NCI-H226 (cell line): Measurements from ENCODE around the gene SLC5A10.

Source experiments
- DNase-seq: peaks from one replicate; pipeline ENCODE4 v3.0.0-alpha.2; 2015

Gene SLC5A10

GRCh38 chr17:18966831-18967624 lies 15.1 kb downstream of the SLC5A10 start:
- DNase-seq = no peak

- DNase-seq = peak; percentile 38
These were observed 16.0 kb downstream of the SLC5A10 start for GRCh38 chr17:18967916-18968315.

GRCh38 chr17:18968345-18968744 lies 16.4 kb downstream of the SLC5A10 start:
- no peak for DNase-seq

- DNase-seq = peak; percentile 61
These were observed 17.3 kb downstream of the SLC5A10 start for GRCh38 chr17:18968945-18969887.

- no peak for DNase-seq
These were observed 18.9 kb downstream of the SLC5A10 start for GRCh38 chr17:18970582-18971480.

- DNase-seq = no peak
These were observed 19.8 kb downstream of the SLC5A10 start for GRCh38 chr17:18971801-18972200.

- DNase-seq = no peak
These were observed 22.6 kb downstream of the SLC5A10 start for GRCh38 chr17:18974407-18975149.

- no peak for DNase-seq
These were observed 23.6 kb downstream of the SLC5A10 start for GRCh38 chr17:18975597-18975996.

GRCh38 chr17:18976201-18976600 lies 24.2 kb downstream of the SLC5A10 start:
- DNase-seq = no peak

GRCh38 chr17:18977021-18977420 lies 25.1 kb downstream of the SLC5A10 start:
- no peak for DNase-seq

- DNase-seq = no peak
These were observed 25.7 kb downstream of the SLC5A10 start for GRCh38 chr17:18977646-18978045.

GRCh38 chr17:18978050-18978449 lies 26.1 kb downstream of the SLC5A10 start:
- DNase-seq = no peak

- DNase-seq = no peak
These were observed 26.7 kb downstream of the SLC5A10 start for GRCh38 chr17:18978655-18979054.

GRCh38 chr17:18980682-18981334 lies 28.8 kb downstream of the SLC5A10 start:
- DNase-seq = no peak

- DNase-seq = no peak
These were observed 29.3 kb downstream of the SLC5A10 start for GRCh38 chr17:18981335-18981641.

GRCh38 chr17:18981642-18982424 lies 29.9 kb downstream of the SLC5A10 start:
- peak; percentile 56 for DNase-seq

- DNase-seq = no peak
These were observed 32.5 kb downstream of the SLC5A10 start for GRCh38 chr17:18984273-18985114.

GRCh38 chr17:18985475-18985874 lies 33.5 kb downstream of the SLC5A10 start:
- DNase-seq = no peak

- DNase-seq = no peak
These were observed 34.7 kb downstream of the SLC5A10 start for GRCh38 chr17:18986541-18987229.
